Measurements from ENCODE around the gene TTLL10. TPM values are rescaled to one million over a fixed set of nuclear protein-coding genes. Genes with fewer than 3 reads are reported as not detected.
A peak's percentile ranks its signal among the peaks of the same experiment; 100 is the strongest.

The TTLL10 gene
- total and polyA plus RNA-seq, 2 donors from 2014 or later, result 1.5 TPM; not detected in 1

DNA sequence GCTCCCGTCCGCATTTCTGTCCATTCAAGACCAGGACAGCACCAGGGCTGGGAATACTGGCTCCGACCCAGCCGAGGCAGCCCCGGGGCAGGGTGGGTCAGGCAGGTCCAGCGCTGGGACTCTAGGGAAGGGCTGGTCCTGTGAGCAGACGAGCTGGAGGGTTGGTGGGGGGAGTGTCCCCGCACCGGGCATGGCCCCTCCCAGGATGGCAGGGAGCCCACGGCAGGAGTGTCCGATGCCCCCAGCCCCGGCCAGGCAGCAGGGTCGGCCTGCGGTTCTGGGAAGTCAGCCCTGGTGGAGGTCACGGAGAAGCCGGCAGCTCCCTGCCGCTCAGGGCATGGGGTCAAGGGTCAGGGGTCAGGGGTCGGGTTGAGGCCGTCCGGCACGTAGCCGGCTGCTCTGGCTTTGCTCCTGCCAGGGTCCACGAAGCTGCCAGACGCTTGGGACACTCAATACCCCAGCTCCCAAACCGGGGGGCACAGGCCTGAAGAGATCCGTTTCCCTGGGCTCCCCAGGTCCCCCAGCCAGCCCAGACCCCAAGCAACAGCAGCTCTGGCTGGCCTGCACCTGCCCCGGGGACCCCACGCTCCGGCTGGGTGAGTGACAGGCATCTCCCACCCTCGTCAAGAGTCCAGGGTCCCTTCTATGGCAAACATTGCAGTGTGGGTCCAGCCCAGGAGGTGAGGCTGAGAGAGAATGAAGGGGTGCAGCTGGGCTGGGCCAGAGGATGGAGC lies 66.1 kb downstream of the TTLL10 start:
- FAIRE-seq (no peak), DNase-seq (peak in 1 of 5 donors; percentile 73)
- no peaks in the 10 kb centered on the region for H3K4me1 ChIP-seq (ENCODE audit: control insufficient read depth in 2 of 3, insufficient read depth in 2 of 3, low read depth in 1 of 3, low read length in 3 of 3)
- no peak overlapping the region for H3K9ac ChIP-seq (ENCODE audit: low read length in 3 of 3)
- H3K27me3 ChIP-seq (ENCODE audit: control insufficient read depth, insufficient read depth, low read length), result no peaks in the 10 kb centered on the region
- no peak for TF ChIP-seq CTCF (IDR thresholded peaks at IDR 0.05; ENCODE audit: borderline replicate concordance, extremely low read depth, insufficient read depth)
- H3K9me3 ChIP-seq (ENCODE audit: control insufficient read depth in 2 of 3, insufficient read depth in 1 of 3, low read length in 3 of 3), result no peaks in the 10 kb centered on the region
- intact Hi-C loops (cut with DNase I), result loop anchor here (10.0 kb wide), 1 partner anchor 115 kb away; no protein-coding TSS in a partner anchor
- H3K4me3 ChIP-seq (ENCODE audit: low read length in 3 of 3), result no peak overlapping the region
- H3K36me3 ChIP-seq (ENCODE audit: control insufficient read depth in 2 of 3, insufficient read depth in 3 of 3, low read length in 3 of 3), result no peaks in the 10 kb centered on the region
- no peak overlapping the region for H3K27ac ChIP-seq (ENCODE audit: low read depth in 2 of 2, low read length in 2 of 2)

GRCh38 chr1:1240348-1240732 lies 66.7 kb downstream of the TTLL10 start:
- Histone ChIP-seq H3K9me3 (ENCODE audit: control insufficient read depth in 2 of 3, insufficient read depth in 1 of 3, low read length in 3 of 3) (no peaks in the 10 kb centered on the region), H3K4me3 (ENCODE audit: low read length in 3 of 3) (no peak overlapping the region), H3K27me3 (ENCODE audit: control insufficient read depth, insufficient read depth, low read length) (no peaks in the 10 kb centered on the region), H3K36me3 (ENCODE audit: control insufficient read depth in 2 of 3, insufficient read depth in 3 of 3, low read length in 3 of 3) (no peaks in the 10 kb centered on the region), H3K27ac (ENCODE audit: low read depth in 2 of 2, low read length in 2 of 2) (no peak overlapping the region), H3K4me1 (ENCODE audit: control insufficient read depth in 2 of 3, insufficient read depth in 2 of 3, low read depth in 1 of 3, low read length in 3 of 3) (no peaks in the 10 kb centered on the region), H3K9ac (ENCODE audit: low read length in 3 of 3) (no peak overlapping the region)
- no peak for TF ChIP-seq CTCF (IDR thresholded peaks at IDR 0.05; ENCODE audit: borderline replicate concordance, extremely low read depth, insufficient read depth)
- intact Hi-C loops (cut with DNase I), result no loop called here
- no peak for DNase-seq
- FAIRE-seq, result no peak

- Histone ChIP-seq H3K36me3 (ENCODE audit: control insufficient read depth in 2 of 3, insufficient read depth in 3 of 3, low read length in 3 of 3) (no peaks in the 10 kb centered on the region), H3K27ac (ENCODE audit: low read depth in 2 of 2, low read length in 2 of 2) (no peak overlapping the region), H3K27me3 (ENCODE audit: control insufficient read depth, insufficient read depth, low read length) (no peaks in the 10 kb centered on the region), H3K9ac (ENCODE audit: low read length in 3 of 3) (no peak overlapping the region), H3K4me1 (ENCODE audit: control insufficient read depth in 2 of 3, insufficient read depth in 2 of 3, low read depth in 1 of 3, low read length in 3 of 3) (no peaks in the 10 kb centered on the region), H3K4me3 (ENCODE audit: low read length in 3 of 3) (no peak overlapping the region), H3K9me3 (ENCODE audit: control insufficient read depth in 2 of 3, insufficient read depth in 1 of 3, low read length in 3 of 3) (no peaks in the 10 kb centered on the region)
- TF ChIP-seq CTCF (IDR thresholded peaks at IDR 0.05; ENCODE audit: borderline replicate concordance, extremely low read depth, insufficient read depth), result no peak
- intact Hi-C loops (cut with DNase I), result no loop called here
- DNase-seq, result peak in 3 of 5 donors; percentile 53 to 80 (median 62)
- FAIRE-seq, result no peak
Measured at GRCh38 chr1:1240822-1241587, 67.3 kb downstream of the TTLL10 start.

All from kidney (tissue), 14 donors.